A549 (cell line): Measurements from ENCODE around the gene RRP15. TPM values are rescaled to one million over a fixed set of nuclear protein-coding genes. Genes with fewer than 3 reads are reported as not detected.

Experiments
- ATAC-seq, 2 experiments: fragments of 200-7000 bp in 1 of 2; fragments of >200 bp in 1 of 2; cut with Nextera tagmentation in 1 of 2; cut with Tn5 transposase in 1 of 2; 3 replicates each; pipeline versions ENCODE4 v1.8.0 to v1.9.1; 2018 to 2020; ENCODE audit warnings: mild to moderate bottlenecking in 1 of 2, moderate library complexity in 1 of 2
- CTCF ChIA-PET: fragments of 300-600 bp; sonication (Branson Sonifier 250); formaldehyde crosslinking; extraction: SDS; loops from one replicate; lab custom pipeline; 2021; ENCODE audit warnings: antibody characterized with exemption, inconsistent platforms; lab: Yijun Ruan, JAX
- POLR2A ChIA-PET: fragments of 350-600 bp; formaldehyde crosslinking; extraction: SDS; loops from one replicate; lab custom pipeline; 2021; ENCODE audit warnings: antibody characterized with exemption, inconsistent platforms; lab: Yijun Ruan, JAX
- DNase-seq, 2 experiments: peaks; one replicate each; pipeline versions ENCODE4 v3.0.0 to v3.0.0-alpha.2; 2011 to 2016; ENCODE audit warnings: low read depth in 1 of 2, low spot score in 1 of 2
- FAIRE-seq: peaks from 2 replicates; lab custom pipeline; 2011; peaks lifted over from hg19 to GRCh38; lab: Jason Lieb, UNC
- H3K27ac ChIP-seq, 2 experiments: fragments of >200 bp; sonication (Bioruptor Twin); formaldehyde crosslinking; 3 replicates each; pipeline ENCODE4 v1.5.1; 2016 to 2017
- H3K4me1 ChIP-seq: fragments of >200 bp; sonication (Bioruptor Twin); formaldehyde crosslinking; 3 replicates; pipeline ENCODE4 v1.6.1; 2016
- H3K4me2 ChIP-seq: fragments of >200 bp; sonication (Bioruptor Twin); formaldehyde crosslinking; 3 replicates; pipeline ENCODE4 v1.6.1; 2016
- H3K4me3 ChIP-seq: fragments of >200 bp; sonication (Bioruptor Twin); formaldehyde crosslinking; 3 replicates; pipeline ENCODE4 v1.5.1; 2016
- H3K9me3 ChIP-seq: fragments of >200 bp; sonication (Bioruptor Twin); formaldehyde crosslinking; 3 replicates; pipeline ENCODE4 v1.6.1; 2016
- BHLHE40 ChIP-seq: IDR thresholded peaks from 2 replicates; pipeline ENCODE4 v1.6.1; 2012; ENCODE audit warnings: low read depth, low read length, inconsistent platforms
- CBX2 ChIP-seq: fragments of 200-600 bp; sonication (generic); IDR thresholded peaks from 2 replicates; pipeline ENCODE4 v1.6.1; 2016; ENCODE audit warnings: low read depth, mild to moderate bottlenecking, borderline replicate concordance
- CBX8 ChIP-seq: fragments of 200-600 bp; sonication (generic); IDR thresholded peaks from 2 replicates; pipeline ENCODE4 v1.6.1; 2016
- CEBPB ChIP-seq, 2 experiments: fragments of >200 bp in 1 of 2; sonication (Bioruptor Twin) in 1 of 2; formaldehyde crosslinking in 1 of 2; IDR thresholded peaks; 2 replicates each; pipeline ENCODE4 v1.6.1; 2012 to 2016
- CHD2 ChIP-seq: fragments of 150-350 bp; IDR thresholded peaks from 2 replicates; pipeline ENCODE4 v1.6.1; 2014; ENCODE audit warnings: low read length; ENCODE audit not compliant: partially characterized antibody
- EHMT2 ChIP-seq: fragments of 200-600 bp; sonication (generic); IDR thresholded peaks from 2 replicates; pipeline ENCODE4 v1.6.1; 2016; ENCODE audit warnings: antibody characterized with exemption, low read depth, mild to moderate bottlenecking, moderate library complexity
- EP300 ChIP-seq, 2 experiments: fragments of >200 bp; sonication (Bioruptor Twin); formaldehyde crosslinking; IDR thresholded peaks; 2 replicates in 1 of 2; 3 replicates in 1 of 2; pipeline ENCODE4 v1.6.1; 2016 to 2017
- FOSB ChIP-seq: fragments of 250-450 bp; sonication (Bioruptor Pico); IDR thresholded peaks from 2 replicates; pipeline ENCODE4 v1.5.0; 2020; ENCODE audit warnings: mild to moderate bottlenecking, moderate library complexity
- FOSL2 ChIP-seq, 2 experiments: fragments of 450-650 bp in 1 of 2; fragments of >200 bp in 1 of 2; sonication (Bioruptor Twin) in 1 of 2; formaldehyde crosslinking; IDR thresholded peaks; 2 replicates each; pipeline versions ENCODE4 v1.5.0 to v1.6.1; 2016 to 2020; ENCODE audit warnings: mild to moderate bottlenecking in 1 of 2, moderate library complexity in 1 of 2
- FOXS1 ChIP-seq: fragments of 250-450 bp; sonication (Bioruptor Pico); IDR thresholded peaks from 2 replicates; pipeline ENCODE4 v1.5.0; 2020; ENCODE audit warnings: mild to moderate bottlenecking, moderate library complexity
- GATA3 ChIP-seq: IDR thresholded peaks from 2 replicates; pipeline ENCODE4 v1.6.1; 2012; ENCODE audit warnings: borderline replicate concordance
- HDAC2 ChIP-seq: fragments of 200-600 bp; sonication (generic); IDR thresholded peaks from 2 replicates; pipeline ENCODE4 v1.6.1; 2016
- HOXA7 ChIP-seq: fragments of 250-450 bp; sonication (Bioruptor Pico); IDR thresholded peaks from 2 replicates; pipeline ENCODE4 v1.5.0; 2020; ENCODE audit warnings: mild to moderate bottlenecking, moderate library complexity
- JUN ChIP-seq, 2 experiments: fragments of >200 bp; sonication (Bioruptor Twin); formaldehyde crosslinking; IDR thresholded peaks; 2 replicates in 1 of 2; 3 replicates in 1 of 2; pipeline ENCODE4 v1.6.1; 2016 to 2017
- JUNB ChIP-seq: fragments of >200 bp; sonication (Bioruptor Twin); formaldehyde crosslinking; IDR thresholded peaks from 2 replicates; pipeline ENCODE4 v1.6.1; 2016
- MAFK ChIP-seq: fragments of 450-650 bp; IDR thresholded peaks from 2 replicates; pipeline ENCODE4 v1.6.1; 2014; ENCODE audit not compliant: partially characterized antibody
- MAZ ChIP-seq: fragments of 150-350 bp; IDR thresholded peaks from 2 replicates; pipeline ENCODE4 v1.6.1; 2014; ENCODE audit warnings: antibody characterized with exemption, low read depth, low read length, borderline replicate concordance
- NR3C1 ChIP-seq: fragments of >200 bp; sonication (Bioruptor Twin); formaldehyde crosslinking; IDR thresholded peaks from 3 replicates; pipeline ENCODE4 v1.6.1; 2017
- POLR2A ChIP-seq: IDR thresholded peaks from 2 replicates; pipeline ENCODE4 v1.6.1; 2012; ENCODE audit warnings: mild to moderate bottlenecking, low read length
- RAD21 ChIP-seq, 2 experiments: fragments of >200 bp in 1 of 2; sonication (Bioruptor Twin) in 1 of 2; formaldehyde crosslinking in 1 of 2; IDR thresholded peaks in 1 of 2; conservative IDR thresholded peaks in 1 of 2; 2 replicates in 1 of 2; 3 replicates in 1 of 2; pipeline ENCODE4 v1.6.1; 2012 to 2018; ENCODE audit warnings: inconsistent platforms in 1 of 2
- RARB ChIP-seq: fragments of 250-450 bp; sonication (Bioruptor Pico); IDR thresholded peaks from 2 replicates; pipeline ENCODE4 v1.8.0; 2021; ENCODE audit warnings: mild to moderate bottlenecking, moderate library complexity
- SMC3 ChIP-seq: fragments of >200 bp; sonication (Bioruptor Twin); formaldehyde crosslinking; IDR thresholded peaks from 3 replicates; pipeline ENCODE4 v1.6.1; 2018; ENCODE audit warnings: inconsistent platforms
- TFCP2L1 ChIP-seq: fragments of 250-450 bp; sonication (Bioruptor Pico); IDR thresholded peaks from 2 replicates; pipeline ENCODE4 v1.5.0; 2021; ENCODE audit warnings: mild to moderate bottlenecking
- TP53 ChIP-seq: fragments of 250-450 bp; sonication (Bioruptor Pico); IDR thresholded peaks from 2 replicates; pipeline ENCODE4 v1.5.0; 2021; ENCODE audit warnings: mild to moderate bottlenecking, moderate library complexity
- ZNF302 ChIP-seq: fragments of 250-450 bp; sonication (Bioruptor Pico); IDR thresholded peaks from 2 replicates; pipeline ENCODE4 v1.9.0; 2021; ENCODE audit warnings: inconsistent platforms, mild to moderate bottlenecking, moderate library complexity
- WGBS: methylation state at CpG from one replicate; pipeline ENCODE4 v1.1.6; 2017; ENCODE audit errors: missing lambda C conversion rate; 5-methylcytosine and 5-hydroxymethylcytosine counted together
- polyA plus RNA-seq, 4 experiments: library from polyadenylated mRNA; depleted of rRNA in 3 of 4; stranded (reverse); fragments of >200 nt; fragmentation: RNase III in 1 of 4; extraction: RNeasy Plus Mini Kit Qiagen cat#74134 plus additional on column Dnase treatment in 1 of 4; gene quantifications; 2 replicates in 3 of 4; 3 replicates in 1 of 4; pipeline ENCODE4 v1.2.3, GENCODE V29; 2011 to 2017
- TF ChIP-seq, protein P1 (sequence below): fragments of 250-450 bp; sonication (Bioruptor Pico); IDR thresholded peaks from 2 replicates; pipeline ENCODE4 v1.5.0; 2021; ENCODE audit warnings: mild to moderate bottlenecking, moderate library complexity, borderline replicate concordance
- TF ChIP-seq, protein P2 (sequence below): IDR thresholded peaks from 2 replicates; pipeline ENCODE4 v1.6.1; 2012; ENCODE audit warnings: low read depth, borderline replicate concordance
- TF ChIP-seq, protein P3 (sequence below): fragments of >200 bp; sonication (Bioruptor Twin); formaldehyde crosslinking; IDR thresholded peaks from 3 replicates; pipeline ENCODE4 v1.6.1; 2016
- TF ChIP-seq, protein P4 (sequence below): fragments of >200 bp; sonication (Bioruptor Twin); formaldehyde crosslinking; IDR thresholded peaks from 2 replicates; pipeline ENCODE4 v1.6.1; 2016
- TF ChIP-seq, protein P5 (sequence below): fragments of 150-350 bp; IDR thresholded peaks from 2 replicates; pipeline ENCODE4 v1.6.1; 2014; ENCODE audit warnings: low read depth, mild to moderate bottlenecking, low read length
- TF ChIP-seq, protein P6 (sequence below): IDR thresholded peaks from 2 replicates; pipeline ENCODE4 v1.6.1; 2012

The RRP15 gene
- polyA plus RNA-seq, 2 of the 4 experiments (the other 2 are of a cell fraction): 15.6 to 19.5 TPM

DNA sequence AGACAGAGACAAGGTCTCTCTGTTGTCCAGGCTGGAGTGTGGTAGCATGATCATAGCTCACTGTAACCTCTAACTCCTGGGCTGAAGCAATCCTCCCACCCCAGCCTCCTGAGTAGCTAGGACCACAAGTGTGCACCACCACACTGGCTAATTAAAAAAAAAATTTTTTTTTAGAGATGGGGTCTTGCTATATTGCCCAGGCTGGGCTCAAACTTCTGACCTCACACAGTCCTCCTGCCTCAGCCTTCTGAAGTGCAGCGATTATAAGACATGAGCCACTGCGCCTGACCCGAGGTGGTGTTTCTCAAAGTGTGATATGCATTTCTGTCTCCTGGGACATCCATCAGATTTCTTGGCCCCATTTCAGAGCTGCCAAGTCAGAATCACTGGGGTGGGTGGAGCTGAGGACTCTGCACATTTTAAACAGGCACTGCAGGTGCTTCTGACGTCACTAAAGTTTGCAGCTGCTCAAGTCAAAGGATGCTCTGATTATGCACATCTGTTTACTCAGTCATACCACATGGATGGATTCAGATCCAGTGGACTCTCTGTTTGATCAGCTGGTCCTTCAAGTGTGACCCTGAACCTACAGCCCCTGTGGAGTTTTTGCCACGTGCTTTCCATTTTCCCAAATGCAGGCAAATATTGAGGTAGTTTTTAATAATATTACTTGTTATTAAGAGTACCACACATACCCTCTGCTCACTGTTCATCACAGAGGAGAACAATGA, 81.4 kb downstream of the RRP15 start (continued):
- TF ChIP-seq, protein P1, sequence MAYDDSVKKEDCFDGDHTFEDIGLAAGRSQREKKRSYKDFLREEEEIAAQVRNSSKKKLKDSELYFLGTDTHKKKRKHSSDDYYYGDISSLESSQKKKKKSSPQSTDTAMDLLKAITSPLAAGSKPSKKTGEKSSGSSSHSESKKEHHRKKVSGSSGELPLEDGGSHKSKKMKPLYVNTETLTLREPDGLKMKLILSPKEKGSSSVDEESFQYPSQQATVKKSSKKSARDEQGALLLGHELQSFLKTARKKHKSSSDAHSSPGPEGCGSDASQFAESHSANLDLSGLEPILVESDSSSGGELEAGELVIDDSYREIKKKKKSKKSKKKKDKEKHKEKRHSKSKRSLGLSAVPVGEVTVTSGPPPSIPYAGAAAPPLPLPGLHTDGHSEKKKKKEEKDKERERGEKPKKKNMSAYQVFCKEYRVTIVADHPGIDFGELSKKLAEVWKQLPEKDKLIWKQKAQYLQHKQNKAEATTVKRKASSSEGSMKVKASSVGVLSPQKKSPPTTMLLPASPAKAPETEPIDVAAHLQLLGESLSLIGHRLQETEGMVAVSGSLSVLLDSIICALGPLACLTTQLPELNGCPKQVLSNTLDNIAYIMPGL: no peak
- TF ChIP-seq HDAC2: peak; percentile 89
- TF ChIP-seq GATA3: peak; percentile 90
- peak; percentile 81 to 84; a peak in 4 of 5 replicates for TF ChIP-seq EP300 (IDR thresholded peaks at IDR 0.05)
- TF ChIP-seq, all 56 proteins: peak for 24

DNA sequence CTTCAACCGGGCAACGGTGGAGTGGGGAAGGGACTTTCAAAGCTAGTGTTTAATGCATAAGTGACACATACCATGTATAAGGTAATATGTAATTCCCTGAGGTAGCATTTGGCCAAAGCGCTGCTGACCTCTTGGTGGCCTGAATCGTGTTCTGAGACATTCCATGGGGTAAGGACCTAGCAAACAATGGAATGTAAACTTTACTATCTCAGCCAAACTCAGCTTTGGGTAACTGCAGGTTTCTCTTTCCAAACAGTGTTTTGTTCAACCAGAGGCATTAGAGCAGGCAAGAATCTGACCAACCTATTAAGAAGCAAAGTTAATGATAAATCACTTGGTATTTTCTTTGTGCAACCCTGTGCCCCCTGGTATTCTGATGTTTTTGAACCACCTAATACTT, 82.0 kb downstream of the RRP15 start:
- FAIRE-seq: peak; percentile 68
- TF ChIP-seq EHMT2 (no peak), TFCP2L1 (CRISPR knock-in tag) (no peak), POLR2A (no peak), HOXA7 (CRISPR knock-in tag) (peak; percentile 45; the same call in 1 of the 2 replicates), FOSB (no peak), ZNF302 (CRISPR knock-in tag) (no peak), JUN (IDR thresholded peaks at IDR 0.05) (0 out of 5 replicates have a peak, but pooled peaks of 1 of the 2 experiments have one; percentile 56), JUNB (peak; percentile 36; the same call in 1 of the 2 replicates), GATA3 (peak; percentile 70), NR3C1 (no peak), HDAC2 (no peak), CHD2 (no peak), FOXS1 (no peak), CEBPB (IDR thresholded peaks at IDR 0.05) (peak; percentile 32 to 79; a peak in 3 of 4 replicates), RAD21 (conservative IDR thresholded peaks at IDR 0.05 in 1 of 2, IDR thresholded peaks at IDR 0.05 in 1 of 2) (peak; percentile 26 to 49; a peak in 3 of 5 replicates), BHLHE40 (no peak), CBX8 (no peak), RARB (CRISPR knock-in tag) (peak; percentile 66; the same call in 1 of the 2 replicates), TP53 (CRISPR knock-in tag) (no peak), FOSL2 (IDR thresholded peaks at IDR 0.05) (no peak), FOSL2 (CRISPR knock-in tag; IDR thresholded peaks at IDR 0.05) (no peak), MAZ (no peak), SMC3 (peak; percentile 30; the same call in 1 of the 3 replicates), CBX2 (no peak), MAFK (peak; percentile 13), EP300 (IDR thresholded peaks at IDR 0.05) (peak; percentile 40 to 79; a peak in 3 of 5 replicates)
- TF ChIP-seq, protein P2, sequence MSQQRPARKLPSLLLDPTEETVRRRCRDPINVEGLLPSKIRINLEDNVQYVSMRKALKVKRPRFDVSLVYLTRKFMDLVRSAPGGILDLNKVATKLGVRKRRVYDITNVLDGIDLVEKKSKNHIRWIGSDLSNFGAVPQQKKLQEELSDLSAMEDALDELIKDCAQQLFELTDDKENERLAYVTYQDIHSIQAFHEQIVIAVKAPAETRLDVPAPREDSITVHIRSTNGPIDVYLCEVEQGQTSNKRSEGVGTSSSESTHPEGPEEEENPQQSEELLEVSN: no peak
- TF ChIP-seq, protein P3, sequence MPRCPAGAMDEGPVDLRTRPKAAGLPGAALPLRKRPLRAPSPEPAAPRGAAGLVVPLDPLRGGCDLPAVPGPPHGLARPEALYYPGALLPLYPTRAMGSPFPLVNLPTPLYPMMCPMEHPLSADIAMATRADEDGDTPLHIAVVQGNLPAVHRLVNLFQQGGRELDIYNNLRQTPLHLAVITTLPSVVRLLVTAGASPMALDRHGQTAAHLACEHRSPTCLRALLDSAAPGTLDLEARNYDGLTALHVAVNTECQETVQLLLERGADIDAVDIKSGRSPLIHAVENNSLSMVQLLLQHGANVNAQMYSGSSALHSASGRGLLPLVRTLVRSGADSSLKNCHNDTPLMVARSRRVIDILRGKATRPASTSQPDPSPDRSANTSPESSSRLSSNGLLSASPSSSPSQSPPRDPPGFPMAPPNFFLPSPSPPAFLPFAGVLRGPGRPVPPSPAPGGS: 0 out of 3 replicates have a peak, but pooled peaks have one; percentile 4
- TF ChIP-seq, protein P1: no peak
- TF ChIP-seq, protein P4, sequence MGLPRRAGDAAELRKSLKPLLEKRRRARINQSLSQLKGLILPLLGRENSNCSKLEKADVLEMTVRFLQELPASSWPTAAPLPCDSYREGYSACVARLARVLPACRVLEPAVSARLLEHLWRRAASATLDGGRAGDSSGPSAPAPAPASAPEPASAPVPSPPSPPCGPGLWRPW: no peak
- TF ChIP-seq, protein P5, sequence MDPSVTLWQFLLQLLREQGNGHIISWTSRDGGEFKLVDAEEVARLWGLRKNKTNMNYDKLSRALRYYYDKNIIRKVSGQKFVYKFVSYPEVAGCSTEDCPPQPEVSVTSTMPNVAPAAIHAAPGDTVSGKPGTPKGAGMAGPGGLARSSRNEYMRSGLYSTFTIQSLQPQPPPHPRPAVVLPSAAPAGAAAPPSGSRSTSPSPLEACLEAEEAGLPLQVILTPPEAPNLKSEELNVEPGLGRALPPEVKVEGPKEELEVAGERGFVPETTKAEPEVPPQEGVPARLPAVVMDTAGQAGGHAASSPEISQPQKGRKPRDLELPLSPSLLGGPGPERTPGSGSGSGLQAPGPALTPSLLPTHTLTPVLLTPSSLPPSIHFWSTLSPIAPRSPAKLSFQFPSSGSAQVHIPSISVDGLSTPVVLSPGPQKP: no peak
- TF ChIP-seq, protein P6, sequence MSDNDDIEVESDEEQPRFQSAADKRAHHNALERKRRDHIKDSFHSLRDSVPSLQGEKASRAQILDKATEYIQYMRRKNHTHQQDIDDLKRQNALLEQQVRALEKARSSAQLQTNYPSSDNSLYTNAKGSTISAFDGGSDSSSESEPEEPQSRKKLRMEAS: peak; percentile 62; the same call in 1 of the 2 replicates

More for the DNA sequence above, 82.0 kb downstream of the RRP15 start:
- DNase-seq (peak in 1 of 2 experiments; percentile 93), ATAC-seq (peak; percentile 62 to 73)
- POLR2A ChIA-PET: interaction anchor here (0.7 to 2.9 kb wide), 5 partner anchors 10 to 1189 kb away, joined by 3 to 25 read pairs (median 6); partner anchors contain the start of gene TGFB2
- CTCF ChIA-PET: interaction anchor here (0.5 to 4.0 kb wide), 6 partner anchors 10 to 1546 kb away, joined by 3 to 16 read pairs (median 3); no protein-coding TSS in a partner anchor
- Histone ChIP-seq H3K27ac (peak overlapping the region; percentile 83 to 90), H3K4me1 (peaks cover 95% of the 10 kb centered on the region), H3K9me3 (no peaks in the 10 kb centered on the region), H3K4me2 (peak overlapping the region; percentile 71), H3K4me3 (peak overlapping the region; percentile 7; the same call in 1 of the 3 replicates)
- 6% methylated on average over 4 of the region's 4 CpGs for WGBS
